ENCODE data around the gene GTF3C1.

GTF3C1 gene

DNA sequence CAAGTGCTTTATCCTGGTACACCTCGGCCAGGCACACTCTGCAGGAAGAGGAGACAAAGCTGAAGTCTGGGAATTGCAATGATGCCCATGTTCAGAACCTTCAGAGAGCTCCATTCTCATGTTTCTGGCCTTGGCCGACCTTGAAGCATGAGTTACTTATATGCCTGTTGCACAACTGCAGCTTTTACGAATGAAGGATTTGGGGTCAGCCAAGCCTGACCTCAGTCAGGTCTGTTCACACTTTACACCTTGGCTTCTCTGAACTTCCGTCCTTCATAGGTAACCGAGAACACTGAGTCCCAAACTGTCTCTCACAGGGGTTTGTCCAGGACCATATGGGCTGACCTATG lies 66.7 kb downstream of the GTF3C1 start:
- Histone ChIP-seq H3K4me3 (no peak overlapping the region), H3K27ac (no peak overlapping the region)
- TF ChIP-seq, protein P1, sequence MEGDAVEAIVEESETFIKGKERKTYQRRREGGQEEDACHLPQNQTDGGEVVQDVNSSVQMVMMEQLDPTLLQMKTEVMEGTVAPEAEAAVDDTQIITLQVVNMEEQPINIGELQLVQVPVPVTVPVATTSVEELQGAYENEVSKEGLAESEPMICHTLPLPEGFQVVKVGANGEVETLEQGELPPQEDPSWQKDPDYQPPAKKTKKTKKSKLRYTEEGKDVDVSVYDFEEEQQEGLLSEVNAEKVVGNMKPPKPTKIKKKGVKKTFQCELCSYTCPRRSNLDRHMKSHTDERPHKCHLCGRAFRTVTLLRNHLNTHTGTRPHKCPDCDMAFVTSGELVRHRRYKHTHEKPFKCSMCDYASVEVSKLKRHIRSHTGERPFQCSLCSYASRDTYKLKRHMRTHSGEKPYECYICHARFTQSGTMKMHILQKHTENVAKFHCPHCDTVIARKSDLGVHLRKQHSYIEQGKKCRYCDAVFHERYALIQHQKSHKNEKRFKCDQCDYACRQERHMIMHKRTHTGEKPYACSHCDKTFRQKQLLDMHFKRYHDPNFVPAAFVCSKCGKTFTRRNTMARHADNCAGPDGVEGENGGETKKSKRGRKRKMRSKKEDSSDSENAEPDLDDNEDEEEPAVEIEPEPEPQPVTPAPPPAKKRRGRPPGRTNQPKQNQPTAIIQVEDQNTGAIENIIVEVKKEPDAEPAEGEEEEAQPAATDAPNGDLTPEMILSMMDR (IDR thresholded peaks at IDR 0.05) = no peak
- no peak for DNase-seq (ENCODE audit: low spot score)

- TF ChIP-seq, protein P1 (IDR thresholded peaks at IDR 0.05) = no peak
- DNase-seq (ENCODE audit: low spot score) = no peak
- Histone ChIP-seq H3K27ac (no peak overlapping the region), H3K4me3 (no peak overlapping the region)
Observed at GRCh38 chr16:27482397-27483087, 67.2 kb downstream of the GTF3C1 start.

GRCh38 chr16:27481282-27481934 lies 68.3 kb downstream of the GTF3C1 start:
- Histone ChIP-seq H3K4me3 (no peak overlapping the region), H3K27ac (no peak overlapping the region)
- TF ChIP-seq, protein P1 (IDR thresholded peaks at IDR 0.05) = no peak
- DNase-seq (ENCODE audit: low spot score) = no peak

- DNase-seq (ENCODE audit: low spot score) = no peak
- TF ChIP-seq, protein P1 (IDR thresholded peaks at IDR 0.05) = no peak
- no peak overlapping the region for H3K4me3 ChIP-seq
- H3K27ac ChIP-seq = no peak overlapping the region
Observed at GRCh38 chr16:27480761-27481160, 69.0 kb downstream of the GTF3C1 start.

GRCh38 chr16:27476240-27476639 lies 73.5 kb downstream of the GTF3C1 start:
- TF ChIP-seq, protein P1 (IDR thresholded peaks at IDR 0.05) = no peak
- Histone ChIP-seq H3K27ac (no peak overlapping the region), H3K4me3 (no peak overlapping the region)
- no peak for DNase-seq (ENCODE audit: low spot score)

DNA sequence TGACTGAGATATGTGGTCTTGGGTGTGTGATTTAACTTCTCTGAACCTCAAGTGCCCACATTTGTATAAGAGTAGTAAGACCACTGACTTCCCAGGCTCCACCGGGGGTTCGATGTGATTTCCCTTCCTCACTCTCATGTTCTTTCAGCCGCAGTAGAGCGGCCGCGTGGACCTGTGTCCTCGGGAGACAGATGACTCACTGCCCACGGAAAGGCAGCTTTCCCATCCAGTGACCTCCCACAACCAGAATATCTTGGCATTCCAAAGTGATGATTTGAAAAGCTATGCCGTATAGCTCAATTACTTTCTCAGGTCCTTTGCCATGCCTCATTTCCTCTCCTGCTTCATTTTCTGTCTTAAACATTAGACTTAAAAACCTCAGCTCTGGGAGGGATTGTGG lies 74.2 kb downstream of the GTF3C1 start:
- Histone ChIP-seq H3K27ac (no peak overlapping the region), H3K4me3 (no peak overlapping the region)
- no peak for DNase-seq (ENCODE audit: low spot score)
- TF ChIP-seq, protein P1 (IDR thresholded peaks at IDR 0.05) = no peak

- TF ChIP-seq, protein P1 (IDR thresholded peaks at IDR 0.05) = no peak
- H3K27ac ChIP-seq = no peak overlapping the region
- no peak overlapping the region for H3K4me3 ChIP-seq
- no peak for DNase-seq (ENCODE audit: low spot score)
Observed at GRCh38 chr16:27474921-27475320, 74.8 kb downstream of the GTF3C1 start.
